Right lobe of liver (tissue), 4 donors: ENCODE results near the gene SOHLH1.

Experiments
- POLR2A ChIP-seq: fragments of 450-650 bp; IDR thresholded peaks from one replicate; pipeline ENCODE4 v1.6.1; 2017; ENCODE audit warnings: antibody characterized with exemption, mild to moderate bottlenecking
- TF ChIP-seq, protein P1 (sequence below), 4 donors: fragments of 200-600 bp in 3 of 4; fragments of 450-650 bp in 1 of 4; IDR thresholded peaks; one replicate each; pipeline versions ENCODE4 v1.5.1 to v1.8.0; 2016 to 2022; ENCODE audit warnings: antibody characterized with exemption in 4 of 4, mild to moderate bottlenecking in 2 of 4
- donor health status: DM: no; HTN: no; CAD: no.
- donor health status: DM: no; HTN: no; CAD: no.
- donor health status: DM: no; HTN: yes; CAD: no.

DNA sequence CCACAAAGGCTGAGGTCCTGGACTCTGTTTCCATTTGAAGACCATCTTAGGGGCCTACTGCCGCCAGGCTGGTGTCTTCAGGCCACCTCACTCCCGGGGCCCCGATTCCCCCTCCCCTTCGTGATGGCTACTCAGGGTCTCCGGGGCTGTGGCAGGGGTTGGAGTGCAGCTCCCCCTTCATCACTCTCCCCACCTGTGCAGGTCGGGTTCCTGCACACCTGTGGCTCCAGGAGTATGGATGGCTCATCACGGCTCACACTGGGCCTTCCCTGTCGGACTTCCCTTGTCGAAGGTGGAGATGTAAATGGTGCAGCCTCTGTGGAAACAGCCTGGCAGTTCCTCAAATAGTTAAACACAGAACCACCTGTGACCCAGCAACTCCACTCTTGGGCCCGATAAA, 24.3 kb downstream of the SOHLH1 start:
- TF ChIP-seq, protein P1, sequence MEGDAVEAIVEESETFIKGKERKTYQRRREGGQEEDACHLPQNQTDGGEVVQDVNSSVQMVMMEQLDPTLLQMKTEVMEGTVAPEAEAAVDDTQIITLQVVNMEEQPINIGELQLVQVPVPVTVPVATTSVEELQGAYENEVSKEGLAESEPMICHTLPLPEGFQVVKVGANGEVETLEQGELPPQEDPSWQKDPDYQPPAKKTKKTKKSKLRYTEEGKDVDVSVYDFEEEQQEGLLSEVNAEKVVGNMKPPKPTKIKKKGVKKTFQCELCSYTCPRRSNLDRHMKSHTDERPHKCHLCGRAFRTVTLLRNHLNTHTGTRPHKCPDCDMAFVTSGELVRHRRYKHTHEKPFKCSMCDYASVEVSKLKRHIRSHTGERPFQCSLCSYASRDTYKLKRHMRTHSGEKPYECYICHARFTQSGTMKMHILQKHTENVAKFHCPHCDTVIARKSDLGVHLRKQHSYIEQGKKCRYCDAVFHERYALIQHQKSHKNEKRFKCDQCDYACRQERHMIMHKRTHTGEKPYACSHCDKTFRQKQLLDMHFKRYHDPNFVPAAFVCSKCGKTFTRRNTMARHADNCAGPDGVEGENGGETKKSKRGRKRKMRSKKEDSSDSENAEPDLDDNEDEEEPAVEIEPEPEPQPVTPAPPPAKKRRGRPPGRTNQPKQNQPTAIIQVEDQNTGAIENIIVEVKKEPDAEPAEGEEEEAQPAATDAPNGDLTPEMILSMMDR (IDR thresholded peaks at IDR 0.05) = no peak
- no peak for TF ChIP-seq POLR2A
